Tibial nerve (tissue), 4 donors: ENCODE results near the gene HECTD4. TPM values are rescaled to one million over a fixed set of nuclear protein-coding genes. Genes with fewer than 3 reads are reported as not detected.

Source experiments
- DNase-seq, 2 donors: peaks; one replicate each; pipeline ENCODE4 v3.0.0-alpha.2; 2019; ENCODE audit warnings: low spot score in 2 of 2
- H3K27ac ChIP-seq, 4 donors: fragments of 200-600 bp; sonication (generic) in 3 of 4; one replicate each; pipeline ENCODE4 v1.5.1; 2017 to 2019; ENCODE audit warnings: mild to moderate bottlenecking in 1 of 4
- H3K27me3 ChIP-seq, 2 donors: fragments of 200-600 bp; sonication (generic) in 1 of 2; one replicate each; pipeline versions ENCODE4 v1.5.1 to v1.6.0; 2017 to 2019
- H3K36me3 ChIP-seq, 3 donors: fragments of 200-600 bp; sonication (generic); one replicate each; pipeline ENCODE4 v1.5.1; 2018 to 2019
- H3K4me1 ChIP-seq, 4 donors: fragments of 200-600 bp; sonication (generic) in 3 of 4; one replicate each; pipeline ENCODE4 v1.5.1; 2017 to 2019
- H3K4me3 ChIP-seq, 4 donors: fragments of 200-600 bp; sonication (generic) in 3 of 4; one replicate each; pipeline ENCODE4 v1.5.1; 2017 to 2019; ENCODE audit warnings: mild to moderate bottlenecking in 1 of 4, moderate library complexity in 1 of 4
- H3K9me3 ChIP-seq, 4 donors: fragments of 200-600 bp; sonication (generic) in 3 of 4; one replicate each; pipeline ENCODE4 v1.5.1; 2017 to 2019
- EP300 ChIP-seq, 2 donors: sonication (generic); formaldehyde crosslinking; IDR thresholded peaks; one replicate each; pipeline ENCODE4 v1.6.1; 2017; ENCODE audit warnings: antibody characterized with exemption in 2 of 2, mild to moderate bottlenecking in 1 of 2
- POLR2A ChIP-seq, 2 donors: fragments of 450-650 bp; IDR thresholded peaks; one replicate each; pipeline ENCODE4 v1.6.1; 2017; ENCODE audit warnings: antibody characterized with exemption in 2 of 2, mild to moderate bottlenecking in 2 of 2, moderate library complexity in 2 of 2
- WGBS, 2 donors: methylation state at CpG; one replicate each; pipeline ENCODE4 v1.1.5; 2018; 5-methylcytosine and 5-hydroxymethylcytosine counted together
- total RNA-seq, 4 donors: library from RNA; depleted of rRNA; stranded (reverse); fragments of >200 nt; gene quantifications; one replicate each; pipeline ENCODE4 v1.1.0, GENCODE V29; 2016
- TF ChIP-seq, protein P1 (sequence below), 5 experiments: fragments of 200-600 bp in 3 of 5; fragments of 450-650 bp in 2 of 5; sonication (generic) in 3 of 5; IDR thresholded peaks; one replicate each; pipeline ENCODE4 v1.5.1; 2016 to 2019; ENCODE audit warnings: antibody characterized with exemption in 5 of 5, mild to moderate bottlenecking in 3 of 5, moderate library complexity in 2 of 5

HECTD4 gene
- total RNA-seq, 4 donors from 2014 or later, result 43.0 to 70.5 (median 58.5) TPM

DNA sequence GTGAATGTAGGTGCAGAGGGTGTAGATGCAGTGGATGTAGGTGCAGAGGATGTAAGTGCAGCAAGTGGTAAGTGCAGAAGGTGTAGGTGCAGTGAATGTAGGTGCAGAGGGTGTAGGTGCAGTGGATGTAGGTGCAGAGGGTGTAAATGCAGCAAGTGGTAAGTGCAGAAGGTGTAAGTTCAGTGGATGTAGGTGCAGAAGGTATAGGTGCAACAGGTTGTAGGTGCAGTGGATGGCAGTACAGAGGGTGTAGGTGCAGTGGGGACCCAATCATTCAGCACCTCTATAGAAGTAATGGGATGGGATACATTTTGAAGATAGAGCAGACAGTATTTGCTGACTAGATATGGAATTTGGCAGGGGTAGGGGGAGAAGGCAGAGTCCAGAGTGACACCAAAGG, 85.0 kb downstream of the HECTD4 start:
- H3K27me3 ChIP-seq, result no peaks in the 10 kb centered on the region
- no peak overlapping the region for H3K4me3 ChIP-seq
- peaks cover 0 to 49% (median 0%) of the 10 kb centered on the region in 3 donors for H3K36me3 ChIP-seq
- no peaks in the 10 kb centered on the region for H3K4me1 ChIP-seq
- TF ChIP-seq EP300 (IDR thresholded peaks at IDR 0.05) (no peak), POLR2A (IDR thresholded peaks at IDR 0.05) (no peak)
- TF ChIP-seq, protein P1, sequence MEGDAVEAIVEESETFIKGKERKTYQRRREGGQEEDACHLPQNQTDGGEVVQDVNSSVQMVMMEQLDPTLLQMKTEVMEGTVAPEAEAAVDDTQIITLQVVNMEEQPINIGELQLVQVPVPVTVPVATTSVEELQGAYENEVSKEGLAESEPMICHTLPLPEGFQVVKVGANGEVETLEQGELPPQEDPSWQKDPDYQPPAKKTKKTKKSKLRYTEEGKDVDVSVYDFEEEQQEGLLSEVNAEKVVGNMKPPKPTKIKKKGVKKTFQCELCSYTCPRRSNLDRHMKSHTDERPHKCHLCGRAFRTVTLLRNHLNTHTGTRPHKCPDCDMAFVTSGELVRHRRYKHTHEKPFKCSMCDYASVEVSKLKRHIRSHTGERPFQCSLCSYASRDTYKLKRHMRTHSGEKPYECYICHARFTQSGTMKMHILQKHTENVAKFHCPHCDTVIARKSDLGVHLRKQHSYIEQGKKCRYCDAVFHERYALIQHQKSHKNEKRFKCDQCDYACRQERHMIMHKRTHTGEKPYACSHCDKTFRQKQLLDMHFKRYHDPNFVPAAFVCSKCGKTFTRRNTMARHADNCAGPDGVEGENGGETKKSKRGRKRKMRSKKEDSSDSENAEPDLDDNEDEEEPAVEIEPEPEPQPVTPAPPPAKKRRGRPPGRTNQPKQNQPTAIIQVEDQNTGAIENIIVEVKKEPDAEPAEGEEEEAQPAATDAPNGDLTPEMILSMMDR (IDR thresholded peaks at IDR 0.05), result no peak
- no peaks in the 10 kb centered on the region for H3K9me3 ChIP-seq
- no peak overlapping the region for H3K27ac ChIP-seq
- DNase-seq, result no peak

DNA sequence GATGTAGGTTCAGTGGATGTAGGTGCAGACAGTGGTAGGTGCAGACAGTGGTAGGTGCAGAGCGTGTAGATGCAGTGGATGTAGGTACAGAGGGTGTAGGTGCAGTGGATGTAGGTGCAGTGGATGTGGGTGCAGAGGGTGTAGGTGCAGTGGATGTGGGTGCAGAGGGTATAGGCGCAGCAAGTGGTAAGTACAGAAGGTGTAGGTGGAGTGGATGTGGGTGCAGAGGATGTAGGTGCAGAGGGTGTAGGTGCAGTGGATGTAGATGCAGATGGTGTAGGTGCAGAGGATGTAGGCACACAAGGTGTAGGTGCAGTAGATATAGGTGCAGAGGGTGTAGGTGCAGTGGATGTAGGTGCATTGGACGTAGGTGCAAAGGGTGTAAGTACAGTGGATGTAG, 86.0 kb downstream of the HECTD4 start:
- no peak overlapping the region for H3K27ac ChIP-seq
- TF ChIP-seq EP300 (IDR thresholded peaks at IDR 0.05) (no peak), POLR2A (IDR thresholded peaks at IDR 0.05) (no peak)
- TF ChIP-seq, protein P1 (IDR thresholded peaks at IDR 0.05), result no peak
- peaks cover 0 to 50% (median 0%) of the 10 kb centered on the region in 3 donors for H3K36me3 ChIP-seq
- H3K9me3 ChIP-seq, result no peaks in the 10 kb centered on the region
- 94 to 96% methylated on average over 3 of the region's 3 CpGs for WGBS, 2 donors
- no peaks in the 10 kb centered on the region for H3K27me3 ChIP-seq
- H3K4me1 ChIP-seq, result no peaks in the 10 kb centered on the region
- no peak for DNase-seq
- no peak overlapping the region for H3K4me3 ChIP-seq

DNA sequence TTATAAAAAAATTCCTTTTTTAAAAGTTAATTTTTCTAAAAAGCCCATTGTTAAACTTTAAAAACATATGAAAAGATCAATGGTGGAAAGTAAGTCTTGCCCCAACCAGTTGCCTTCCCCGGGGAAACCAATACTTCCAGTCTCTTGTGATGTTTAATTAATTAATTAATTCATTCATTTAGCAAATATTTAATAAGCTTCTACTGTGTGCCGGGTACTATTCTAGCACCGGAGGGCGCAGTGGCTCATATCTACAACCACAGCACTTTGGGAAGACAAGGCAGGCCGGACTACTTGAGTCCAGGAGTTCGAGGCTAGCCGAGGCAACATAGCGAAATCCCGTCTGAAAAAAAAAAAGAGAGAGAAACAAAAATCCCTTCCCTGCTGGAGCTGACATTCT, 87.4 kb downstream of the HECTD4 start:
- no peaks in the 10 kb centered on the region for H3K27me3 ChIP-seq
- peaks cover 0 to 53% (median 0%) of the 10 kb centered on the region in 3 donors for H3K36me3 ChIP-seq
- 77 to 79% methylated on average over 9 of the region's 9 CpGs for WGBS, 2 donors
- H3K27ac ChIP-seq, result no peak overlapping the region
- TF ChIP-seq POLR2A (IDR thresholded peaks at IDR 0.05) (no peak), EP300 (IDR thresholded peaks at IDR 0.05) (no peak)
- TF ChIP-seq, protein P1 (IDR thresholded peaks at IDR 0.05), result no peak
- peak in 1 of 2 donors; percentile 13 for DNase-seq
- peaks cover 0 to 3% (median 0%) of the 10 kb centered on the region in 4 donors for H3K9me3 ChIP-seq
- no peaks in the 10 kb centered on the region for H3K4me1 ChIP-seq
- no peak overlapping the region for H3K4me3 ChIP-seq

DNA sequence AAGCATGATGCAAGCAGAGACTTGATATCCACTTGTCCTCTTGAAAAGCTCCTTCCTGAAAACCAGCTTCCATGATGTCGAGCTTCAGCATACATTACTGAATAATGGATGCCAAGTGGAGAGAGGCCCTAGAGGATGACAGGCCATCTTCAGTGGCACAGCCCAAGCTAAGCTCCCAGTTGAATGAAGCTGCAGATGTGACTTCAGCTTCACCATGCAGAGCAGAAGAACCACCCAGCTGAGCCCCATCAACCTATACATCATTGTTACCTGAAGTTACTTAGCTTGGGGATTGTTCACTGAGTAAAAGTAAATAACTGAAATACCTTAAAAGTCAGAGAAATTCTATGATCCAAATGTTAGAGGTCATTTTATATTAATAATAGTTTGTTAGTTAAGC, 93.6 kb downstream of the HECTD4 start:
- DNase-seq, result no peak
- H3K4me3 ChIP-seq, result no peak overlapping the region
- peaks cover 0 to 17% (median 0%) of the 10 kb centered on the region in 4 donors for H3K9me3 ChIP-seq
- WGBS, 2 donors, result 100% methylated on average over 1 of the region's 1 CpG
- TF ChIP-seq, protein P1 (IDR thresholded peaks at IDR 0.05), result no peak
- TF ChIP-seq EP300 (IDR thresholded peaks at IDR 0.05) (no peak), POLR2A (IDR thresholded peaks at IDR 0.05) (no peak)
- H3K27me3 ChIP-seq, result no peaks in the 10 kb centered on the region
- H3K36me3 ChIP-seq, result peaks cover 0 to 56% (median 0%) of the 10 kb centered on the region in 3 donors
- no peaks in the 10 kb centered on the region for H3K4me1 ChIP-seq
- H3K27ac ChIP-seq, result no peak overlapping the region

DNA sequence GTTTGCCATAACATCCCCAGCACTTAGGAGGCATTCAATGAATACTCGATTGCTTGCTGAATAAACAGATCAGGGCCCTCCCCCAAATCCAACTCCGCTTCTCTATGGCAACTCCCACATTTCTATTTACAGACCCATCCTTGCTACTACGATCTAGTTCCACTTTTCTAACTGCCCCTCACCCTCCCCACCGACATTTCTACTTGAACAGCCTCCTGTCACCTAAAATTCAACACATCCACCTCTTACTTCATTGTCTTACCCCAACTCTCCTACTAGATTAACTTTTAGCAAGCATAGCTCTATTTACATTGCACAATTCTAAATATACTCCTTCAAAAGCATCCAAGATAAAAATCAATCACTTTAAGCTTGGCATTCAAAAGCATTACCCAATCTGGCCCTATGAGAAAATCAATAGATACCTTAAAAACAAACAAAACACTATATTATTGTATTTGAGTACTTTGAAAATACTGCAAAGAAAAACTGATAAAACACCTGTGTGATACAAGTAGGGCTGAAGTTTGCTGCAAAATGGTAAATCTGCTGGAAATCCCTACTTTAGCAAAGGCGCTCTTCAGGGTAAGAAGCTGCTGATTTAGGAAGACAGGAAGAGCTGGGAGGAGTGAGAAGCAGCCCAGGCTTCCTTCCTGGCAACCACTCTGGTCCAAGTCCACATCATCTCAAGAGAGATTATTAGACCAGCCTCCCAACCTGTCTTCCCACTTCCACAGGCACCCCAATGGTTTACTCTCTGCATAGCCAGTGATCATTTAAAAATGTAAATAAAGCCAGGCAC, 96.4 kb downstream of the HECTD4 start:
- 85 to 93% methylated on average over 5 of the region's 5 CpGs for WGBS, 2 donors
- Histone ChIP-seq H3K27ac (no peak overlapping the region), H3K27me3 (no peaks in the 10 kb centered on the region), H3K36me3 (peaks cover 0 to 34% (median 0%) of the 10 kb centered on the region in 3 donors), H3K4me1 (no peaks in the 10 kb centered on the region), H3K4me3 (no peak overlapping the region), H3K9me3 (peaks cover 0 to 17% (median 0%) of the 10 kb centered on the region in 4 donors)
- DNase-seq, result no peak
- TF ChIP-seq, protein P1 (IDR thresholded peaks at IDR 0.05), result no peak
